Upper lobe of left lung (tissue), 6 donors: ENCODE data around the gene SERINC2. TPM values are rescaled to one million over a fixed set of nuclear protein-coding genes. Genes with fewer than 3 reads are reported as not detected.
"Not testable (repeated sequence)": the region's sequence is repeated elsewhere in the genome, so short reads cannot be mapped to it uniquely, and the experiment has no call there.

Source experiments
- ATAC-seq, 2 donors: fragments of 200-7000 bp; cut with Tn5 transposase; one replicate each; pipeline ENCODE4 v1.9.1; 2022; ENCODE audit warnings: mild to moderate bottlenecking in 2 of 2, moderate library complexity in 2 of 2; ENCODE audit not compliant: low FRiP score in 2 of 2
- DNase-seq, 2 donors: peaks; one replicate each; pipeline ENCODE4 v3.0.0-alpha.2; 2019 to 2020
- H3K27ac ChIP-seq, 4 donors: fragments of 200-600 bp; sonication (generic); one replicate each; pipeline ENCODE4 v1.5.1; 2016 to 2019
- H3K27me3 ChIP-seq, 4 donors: fragments of 200-600 bp; sonication (generic); one replicate each; pipeline ENCODE4 v1.5.1; 2017 to 2019
- H3K36me3 ChIP-seq, 4 donors: fragments of 200-600 bp; sonication (generic); one replicate each; pipeline ENCODE4 v1.5.1; 2016 to 2019
- H3K4me1 ChIP-seq, 4 donors: fragments of 200-600 bp; sonication (generic); one replicate each; pipeline ENCODE4 v1.5.1; 2018 to 2019
- H3K4me3 ChIP-seq, 4 donors: fragments of 200-600 bp; sonication (generic); one replicate each; pipeline ENCODE4 v1.5.1; 2017 to 2019; ENCODE audit warnings: mild to moderate bottlenecking in 2 of 4, moderate library complexity in 1 of 4
- H3K9me3 ChIP-seq, 4 donors: fragments of 200-600 bp; sonication (generic); one replicate each; pipeline ENCODE4 v1.5.1; 2018 to 2019
- CTCF ChIP-seq, 6 experiments: fragments of 450-650 bp in 4 of 6; fragments of 200-600 bp in 2 of 6; sonication (generic) in 2 of 6; IDR thresholded peaks; one replicate each; pipeline ENCODE4 v1.5.1; 2016 to 2019; ENCODE audit warnings: antibody characterized with exemption in 6 of 6
- EP300 ChIP-seq, 4 donors: sonication (generic); formaldehyde crosslinking; IDR thresholded peaks; one replicate each; pipeline ENCODE4 v1.5.1; 2017; ENCODE audit warnings: antibody characterized with exemption in 4 of 4, control low read depth in 2 of 4
- POLR2A ChIP-seq, 4 donors: fragments of 450-650 bp; IDR thresholded peaks; one replicate each; pipeline ENCODE4 v1.5.1; 2016 to 2017; ENCODE audit warnings: antibody characterized with exemption in 4 of 4, mild to moderate bottlenecking in 2 of 4
- POLR2AphosphoS5 ChIP-seq, 2 donors: sonication (generic); formaldehyde crosslinking; IDR thresholded peaks; one replicate each; pipeline ENCODE4 v1.5.1; 2017; ENCODE audit warnings: antibody characterized with exemption in 2 of 2
- WGBS, 2 donors: methylation state at CpG; one replicate each; pipeline ENCODE4 v1.1.5; 2017 to 2018; 5-methylcytosine and 5-hydroxymethylcytosine counted together
- total RNA-seq, 6 donors: library from RNA; depleted of rRNA in 4 of 6; stranded (reverse); fragments of >200 nt in 4 of 6; gene quantifications; one replicate each; pipeline versions ENCODE4 v1.1.0 to v1.2.1, GENCODE V29; 2016 to 2021
- donor health status: DM: no; HTN: no; CAD: no; lungs with moderate emphysema.
- donor health status: DM: no; HTN: yes; CAD: no; lungs with severe emphysema.

The SERINC2 gene
- total RNA-seq, 6 donors from 2014 or later: 32.3 to 45.9 (median 42.1) TPM

- H3K27me3 ChIP-seq: no peaks in the 10 kb centered on the region
- WGBS, 2 donors: 92% methylated on average over 5 of the region's 5 CpGs
- H3K27ac ChIP-seq: no peak overlapping the region
- H3K9me3 ChIP-seq: peaks cover 22 to 40% (median 32%) of the 10 kb centered on the region in 4 donors
- ATAC-seq (no peak), DNase-seq (no peak)
- H3K4me3 ChIP-seq: no peak overlapping the region
- no peak for TF ChIP-seq POLR2A (IDR thresholded peaks at IDR 0.05)
- no peak for TF ChIP-seq POLR2AphosphoS5 (IDR thresholded peaks at IDR 0.05)
- TF ChIP-seq EP300 (IDR thresholded peaks at IDR 0.05): no peak
- TF ChIP-seq CTCF (IDR thresholded peaks at IDR 0.05): no peak
- no peaks in the 10 kb centered on the region for H3K4me1 ChIP-seq
- H3K36me3 ChIP-seq: no peaks in the 10 kb centered on the region
Measured at GRCh38 chr1:31458287-31458896, 45.4 kb downstream of the SERINC2 start.

- ATAC-seq (no peak), DNase-seq (no peak)
- Histone ChIP-seq H3K27ac (no peak overlapping the region), H3K27me3 (no peaks in the 10 kb centered on the region), H3K4me3 (no peak overlapping the region), H3K4me1 (no peaks in the 10 kb centered on the region), H3K36me3 (no peaks in the 10 kb centered on the region), H3K9me3 (peaks cover 19 to 37% (median 28%) of the 10 kb centered on the region in 4 donors)
- no peak for TF ChIP-seq CTCF (IDR thresholded peaks at IDR 0.05)
- no peak for TF ChIP-seq POLR2A (IDR thresholded peaks at IDR 0.05)
- TF ChIP-seq EP300 (IDR thresholded peaks at IDR 0.05): no peak
- TF ChIP-seq POLR2AphosphoS5 (IDR thresholded peaks at IDR 0.05): no peak
- 64 to 72% methylated on average over 6 of the region's 6 CpGs for WGBS, 2 donors
Measured at GRCh38 chr1:31460027-31460426, 47.0 kb downstream of the SERINC2 start.

- Histone ChIP-seq H3K27me3 (no peaks in the 10 kb centered on the region), H3K4me3 (no peak overlapping the region), H3K27ac (no peak overlapping the region), H3K9me3 (peaks cover 0 to 12% (median 9%) of the 10 kb centered on the region in 4 donors), H3K4me1 (no peaks in the 10 kb centered on the region), H3K36me3 (no peaks in the 10 kb centered on the region)
- no peak for TF ChIP-seq CTCF (IDR thresholded peaks at IDR 0.05)
- no peak for TF ChIP-seq POLR2AphosphoS5 (IDR thresholded peaks at IDR 0.05)
- TF ChIP-seq EP300 (IDR thresholded peaks at IDR 0.05): no peak
- no peak for TF ChIP-seq POLR2A (IDR thresholded peaks at IDR 0.05)
- WGBS, 2 donors: 76 to 77% methylated on average over 4 of the region's 4 CpGs
- ATAC-seq (no peak), DNase-seq (no peak)
Measured at GRCh38 chr1:31467005-31467674, 54.1 kb downstream of the SERINC2 start.

GRCh38 chr1:31470794-31471315 is 57.8 kb downstream of the SERINC2 start:
- no peaks in the 10 kb centered on the region for H3K36me3 ChIP-seq
- DNase-seq: no peak
- ATAC-seq: no peak
- no peak overlapping the region for H3K27ac ChIP-seq
- TF ChIP-seq POLR2AphosphoS5 (IDR thresholded peaks at IDR 0.05): no peak
- H3K4me1 ChIP-seq: no peaks in the 10 kb centered on the region
- no peak overlapping the region for H3K4me3 ChIP-seq
- H3K9me3 ChIP-seq: peaks cover 0 to 12% (median 9%) of the 10 kb centered on the region in 4 donors
- WGBS, 2 donors: 88 to 91% methylated on average over 11 of the region's 11 CpGs
- H3K27me3 ChIP-seq: no peaks in the 10 kb centered on the region

DNA sequence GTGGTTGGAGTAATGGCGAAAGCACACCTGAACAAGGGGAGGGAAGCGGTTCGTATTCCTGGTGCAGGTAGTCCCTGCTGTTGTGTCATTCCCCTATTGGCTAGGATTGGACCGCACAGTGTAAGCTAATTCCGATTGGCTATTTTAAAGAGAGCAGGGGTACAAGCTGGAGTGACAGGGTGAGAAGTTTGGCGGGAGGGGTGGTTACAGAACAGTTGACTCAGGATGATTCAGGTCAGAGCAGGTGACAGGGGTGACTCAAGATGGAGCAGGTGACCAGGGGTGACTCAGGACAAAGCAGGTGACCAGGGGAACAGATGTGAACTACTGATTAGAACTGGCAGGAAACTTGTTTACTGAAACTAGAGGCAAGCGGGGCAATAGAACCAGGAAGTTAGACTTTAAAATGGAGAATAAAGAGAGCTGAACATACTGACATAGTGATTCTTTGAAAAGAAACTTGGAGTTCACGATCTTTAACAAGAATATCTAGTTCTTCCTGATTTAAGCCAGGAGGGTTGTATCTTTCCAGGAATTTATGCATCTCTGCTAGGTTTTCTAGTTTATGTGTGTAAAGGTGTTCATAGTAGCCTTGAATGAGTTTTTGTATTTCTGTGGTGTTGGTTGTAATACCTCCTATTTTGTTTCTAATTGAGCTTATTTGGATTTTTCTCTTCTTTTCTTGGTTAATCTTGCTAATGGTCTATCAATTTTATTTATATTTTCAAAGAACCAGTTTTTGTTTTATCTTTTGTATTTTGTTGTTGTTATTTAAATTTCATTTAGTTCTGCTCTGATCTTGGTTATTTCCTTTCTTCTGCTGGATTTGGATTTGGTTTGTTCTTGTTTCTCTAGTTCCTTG is 58.7 kb downstream of the SERINC2 start:
- H3K4me1 ChIP-seq, H3K27me3 ChIP-seq, H3K27ac ChIP-seq, H3K4me3 ChIP-seq, H3K36me3 ChIP-seq, ATAC-seq: not testable (repeated sequence)
- 65 to 72% methylated on average over 8 of the region's 8 CpGs for WGBS, 2 donors
- peak in 1 of 2 donors; percentile 54 for DNase-seq
- peaks cover 0 to 11% (median 9%) of the 10 kb centered on the region in 4 donors for H3K9me3 ChIP-seq
- TF ChIP-seq EP300 (IDR thresholded peaks at IDR 0.05): peak in 1 of 4 donors; percentile 27

GRCh38 chr1:31472314-31472651 is 59.3 kb downstream of the SERINC2 start:
- WGBS, 2 donors: 63 to 84% methylated on average over 4 of the region's 4 CpGs
- not testable (repeated sequence) for ATAC-seq, H3K27me3 ChIP-seq, H3K36me3 ChIP-seq, H3K4me3 ChIP-seq, H3K27ac ChIP-seq, H3K4me1 ChIP-seq, H3K9me3 ChIP-seq, DNase-seq

- H3K27ac ChIP-seq, H3K4me3 ChIP-seq, DNase-seq, H3K36me3 ChIP-seq, H3K27me3 ChIP-seq, H3K9me3 ChIP-seq, ATAC-seq, H3K4me1 ChIP-seq: not testable (repeated sequence)
- WGBS, 2 donors: 94 to 95% methylated on average over 1 of the region's 1 CpG
Measured at GRCh38 chr1:31472673-31473072, 59.7 kb downstream of the SERINC2 start.

- not testable (repeated sequence) for H3K36me3 ChIP-seq, DNase-seq, H3K4me1 ChIP-seq, H3K9me3 ChIP-seq, H3K27me3 ChIP-seq, H3K4me3 ChIP-seq, ATAC-seq, H3K27ac ChIP-seq
Measured at GRCh38 chr1:31473508-31473907, 60.5 kb downstream of the SERINC2 start.

DNA sequence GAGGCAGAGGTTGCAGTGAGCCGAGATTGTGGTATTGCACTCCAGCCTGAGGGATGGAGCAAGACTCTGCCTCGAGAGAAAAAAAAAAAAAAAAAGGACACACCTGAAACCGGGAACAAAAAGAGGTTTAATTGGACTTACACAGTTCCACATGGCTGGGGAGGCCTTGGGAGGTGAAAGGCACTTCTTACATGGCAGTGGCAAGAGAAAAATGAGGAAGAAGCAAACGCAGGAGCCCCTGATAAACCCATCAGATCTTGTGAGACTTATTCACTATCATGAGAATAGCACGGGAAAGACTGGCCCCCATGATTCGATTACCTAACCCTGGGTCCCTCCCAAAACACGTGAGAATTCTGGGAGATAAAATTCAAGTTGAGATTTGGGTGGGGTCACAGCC is 61.6 kb downstream of the SERINC2 start:
- not testable (repeated sequence) for H3K27ac ChIP-seq, ATAC-seq, H3K27me3 ChIP-seq, DNase-seq, H3K36me3 ChIP-seq, H3K4me3 ChIP-seq, H3K4me1 ChIP-seq, H3K9me3 ChIP-seq
- WGBS, 2 donors: 81 to 86% methylated on average over 7 of the region's 7 CpGs
